Pancreas (tissue), 10 donors: ENCODE measurements around the gene COL15A1. TPM values are rescaled to one million over a fixed set of nuclear protein-coding genes. Genes with fewer than 3 reads are reported as not detected.

Source experiments
- ATAC-seq, 4 donors: fragments of 200-7000 bp; cut with Tn5 transposase; one replicate each; pipeline versions ENCODE4 v1.8.0 to v1.9.1; 2020; ENCODE audit warnings: mild to moderate bottlenecking in 4 of 4, moderate library complexity in 4 of 4
- DNase-seq, 6 donors: peaks; one replicate each; pipeline ENCODE4 v3.0.0-alpha.2; 2020
- FAIRE-seq: peaks from 2 replicates; lab custom pipeline; 2012; peaks lifted over from hg19 to GRCh38; lab: Jason Lieb, UNC
- H3K27ac ChIP-seq, 4 donors: fragments of 200-600 bp; sonication (generic); 1 replicate in 3 of 4; 2 replicates in 1 of 4; pipeline versions ENCODE4 v1.5.0 to v1.8.0; 2020
- H3K27me3 ChIP-seq, 4 donors: fragments of 200-600 bp; one replicate each; pipeline ENCODE4 v1.8.0; 2021
- H3K36me3 ChIP-seq, 3 donors: fragments of 200-600 bp; sonication (generic) in 1 of 3; one replicate each; pipeline versions ENCODE4 v1.5.0 to v1.8.0; 2020 to 2021
- H3K4me1 ChIP-seq, 3 donors: fragments of 200-600 bp; one replicate each; pipeline ENCODE4 v1.8.0; 2021
- H3K4me3 ChIP-seq, 4 donors: fragments of 200-600 bp; sonication (generic) in 2 of 4; one replicate each; pipeline versions ENCODE4 v1.5.0 to v1.8.0; 2020 to 2021
- H3K9me3 ChIP-seq, 4 donors: fragments of 200-600 bp; one replicate each; pipeline ENCODE4 v1.8.0; 2021
- WGBS, 2 donors: extraction: QIAGEN DNeasy Blood & Tissue Kit; methylation state at CpG; one replicate each; pipeline ENCODE4 v1.1.7; 2013; 5-methylcytosine and 5-hydroxymethylcytosine counted together
- intact Hi-C, 3 donors: fragments of 100-400 bp; cut with DNase I; formaldehyde crosslinking; loops; one replicate each; pipeline versions ENCODE4 v1.11.1 to v1.14.2; 2022
- polyA plus RNA-seq, 2 donors: library from polyadenylated mRNA; stranded (reverse); fragments of 200-250 nt; gene quantifications; one replicate each; pipeline ENCODE4 v1.2.3, GENCODE V29; 2013
- total RNA-seq, 6 donors: library from RNA; stranded (reverse); fragmentation: NEBNext Ultra II Directional in 4 of 6; extraction: Animal tissue kit (Norgen Biotek cat#: 25700) in 4 of 6; gene quantifications; one replicate each; pipeline versions ENCODE4 v1.2.1 to v1.2.4, GENCODE V29; 2021 to 2023
- TF ChIP-seq, protein P1 (sequence below), 4 donors: fragments of 200-600 bp; sonication (generic) in 3 of 4; IDR thresholded peaks; one replicate each; pipeline versions ENCODE4 v1.5.0 to v1.8.0; 2021; ENCODE audit warnings: antibody characterized with exemption in 4 of 4
- donor health status: healthy with polysubstance abuse.
- donor health status: DM: no; HTN: no; CAD: no; lungs with moderate emphysema.
- donor health status: DM: no; HTN: no; CAD: no.
- donor health status: control.
- donor health status: control.
- donor health status: Bipolar disorder and iron deficiency.
- donor health status: DM: yes; HTN: yes; CAD: no.
- donor health status: DM: no; HTN: no; CAD: no.
- donor health status: DM: no; HTN: no; CAD: no.
- donor health status: DM: yes; HTN: yes; CAD: no.

COL15A1 gene
- total and polyA plus RNA-seq, 8 donors = 6.7 to 43.4 (median 10.4) TPM

DNA sequence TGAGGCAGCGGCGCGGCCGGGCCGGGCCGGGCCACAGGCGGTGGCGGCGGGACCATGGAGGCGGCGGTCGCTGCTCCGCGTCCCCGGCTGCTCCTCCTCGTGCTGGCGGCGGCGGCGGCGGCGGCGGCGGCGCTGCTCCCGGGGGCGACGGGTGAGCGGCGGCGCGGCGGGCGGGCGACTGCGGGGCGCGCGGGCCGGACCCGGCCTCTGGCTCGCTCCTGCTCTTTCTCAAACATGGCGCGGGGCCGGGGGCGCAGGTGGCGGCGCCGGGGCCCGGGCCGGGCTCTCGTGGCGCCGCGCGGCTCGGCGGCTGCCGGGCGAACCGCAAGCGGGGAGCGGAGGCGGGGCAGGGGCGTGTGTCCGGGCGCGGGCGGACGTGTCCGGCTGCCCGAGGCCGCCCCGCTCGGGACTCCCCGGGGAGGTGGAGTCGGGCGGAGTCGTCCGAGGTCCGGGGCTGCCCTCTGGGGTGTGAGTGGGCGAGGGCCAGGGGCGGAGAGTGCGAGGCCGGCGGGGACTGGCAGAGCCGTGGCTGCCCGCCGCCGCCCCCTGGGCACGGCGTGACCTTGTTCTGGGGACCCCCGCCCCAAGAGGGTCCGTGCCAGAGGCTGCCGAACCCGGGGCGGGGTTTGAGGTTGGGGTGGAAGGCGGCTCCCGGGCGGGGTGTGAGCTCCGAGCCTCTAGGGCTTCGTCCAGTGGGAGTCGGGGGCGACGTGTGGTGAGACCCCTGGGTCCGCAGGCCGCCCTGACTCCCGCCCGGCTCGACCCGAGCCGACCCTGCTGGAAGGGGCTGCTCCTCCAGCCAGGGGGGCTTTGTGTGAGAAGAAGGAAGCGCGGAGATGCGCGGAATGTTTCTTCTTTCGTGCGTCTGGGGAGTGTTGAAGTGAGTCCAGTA, 161.7 kb downstream of the COL15A1 start:
- H3K27ac ChIP-seq = peak overlapping the region; percentile 41 to 87 (median 76)
- no peaks in the 10 kb centered on the region for H3K9me3 ChIP-seq
- DNase-seq = peak; percentile 69 to 93 (median 84)
- no peak for FAIRE-seq
- H3K36me3 ChIP-seq = no peaks in the 10 kb centered on the region
- WGBS, 2 donors = 0 to 1% methylated on average over 32 to 118 of the region's 118 CpGs
- intact Hi-C loops = no loop called here
- H3K4me1 ChIP-seq = peaks cover 0 to 20% (median 5%) of the 10 kb centered on the region in 3 donors
- TF ChIP-seq, protein P1, sequence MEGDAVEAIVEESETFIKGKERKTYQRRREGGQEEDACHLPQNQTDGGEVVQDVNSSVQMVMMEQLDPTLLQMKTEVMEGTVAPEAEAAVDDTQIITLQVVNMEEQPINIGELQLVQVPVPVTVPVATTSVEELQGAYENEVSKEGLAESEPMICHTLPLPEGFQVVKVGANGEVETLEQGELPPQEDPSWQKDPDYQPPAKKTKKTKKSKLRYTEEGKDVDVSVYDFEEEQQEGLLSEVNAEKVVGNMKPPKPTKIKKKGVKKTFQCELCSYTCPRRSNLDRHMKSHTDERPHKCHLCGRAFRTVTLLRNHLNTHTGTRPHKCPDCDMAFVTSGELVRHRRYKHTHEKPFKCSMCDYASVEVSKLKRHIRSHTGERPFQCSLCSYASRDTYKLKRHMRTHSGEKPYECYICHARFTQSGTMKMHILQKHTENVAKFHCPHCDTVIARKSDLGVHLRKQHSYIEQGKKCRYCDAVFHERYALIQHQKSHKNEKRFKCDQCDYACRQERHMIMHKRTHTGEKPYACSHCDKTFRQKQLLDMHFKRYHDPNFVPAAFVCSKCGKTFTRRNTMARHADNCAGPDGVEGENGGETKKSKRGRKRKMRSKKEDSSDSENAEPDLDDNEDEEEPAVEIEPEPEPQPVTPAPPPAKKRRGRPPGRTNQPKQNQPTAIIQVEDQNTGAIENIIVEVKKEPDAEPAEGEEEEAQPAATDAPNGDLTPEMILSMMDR (IDR thresholded peaks at IDR 0.05) = no peak
- ATAC-seq = peak; percentile 59 to 79 (median 75)
- peak overlapping the region; percentile 57 to 85 (median 78) for H3K4me3 ChIP-seq
- no peaks in the 10 kb centered on the region for H3K27me3 ChIP-seq

DNA sequence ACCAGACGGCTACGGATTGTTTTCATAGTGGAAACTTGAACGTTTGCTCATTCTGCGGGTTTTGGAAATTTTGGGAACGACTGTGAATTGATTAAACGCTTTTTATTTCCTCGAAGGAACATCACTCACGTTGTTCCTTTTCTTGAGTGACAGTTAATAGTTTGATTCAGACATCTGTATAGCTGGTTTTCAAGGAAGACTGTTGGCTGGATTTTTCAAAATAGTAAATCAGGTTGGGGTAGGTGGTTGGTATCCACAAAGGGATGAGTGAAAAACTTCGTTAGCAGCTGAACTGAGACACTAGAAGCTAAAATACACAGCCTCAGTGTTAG, 162.3 kb downstream of the COL15A1 start:
- DNase-seq (no peak), ATAC-seq (no peak), FAIRE-seq (no peak)
- TF ChIP-seq, protein P1 (IDR thresholded peaks at IDR 0.05) = no peak
- Histone ChIP-seq H3K4me1 (peaks cover 0 to 20% (median 5%) of the 10 kb centered on the region in 3 donors), H3K4me3 (peak overlapping the region; percentile 57 to 85 (median 78)), H3K27ac (peak overlapping the region in 2 of 4 donors; percentile 79 to 87), H3K9me3 (no peaks in the 10 kb centered on the region), H3K36me3 (no peaks in the 10 kb centered on the region), H3K27me3 (no peaks in the 10 kb centered on the region)
- 2% methylated on average over 9 of the region's 9 CpGs for WGBS, 2 donors
- intact Hi-C loops = no loop called here

DNA sequence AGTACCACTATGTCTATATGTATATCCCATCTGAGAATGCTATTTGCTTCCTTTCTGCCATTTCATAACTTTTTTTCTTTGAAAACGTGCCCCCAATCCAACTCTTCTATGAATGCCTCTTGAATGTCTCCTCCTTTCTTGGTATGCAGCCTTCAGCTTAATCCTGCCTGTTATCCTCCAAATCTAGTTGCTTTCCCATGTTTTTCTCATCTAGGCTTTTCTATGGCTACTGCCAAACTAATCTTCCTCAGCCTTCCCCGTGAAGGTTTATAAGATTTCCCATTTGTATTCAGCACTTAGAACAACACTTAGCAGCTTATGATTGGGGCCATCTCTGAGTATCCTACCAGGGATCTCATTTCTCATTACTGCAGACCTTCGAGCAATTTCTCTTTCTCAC, 163.7 kb downstream of the COL15A1 start:
- intact Hi-C loops = no loop called here
- Histone ChIP-seq H3K36me3 (no peaks in the 10 kb centered on the region), H3K4me1 (peaks cover 0 to 28% (median 5%) of the 10 kb centered on the region in 3 donors), H3K9me3 (no peaks in the 10 kb centered on the region), H3K27ac (no peak overlapping the region), H3K27me3 (no peaks in the 10 kb centered on the region), H3K4me3 (no peak overlapping the region)
- ATAC-seq (no peak), FAIRE-seq (no peak), DNase-seq (no peak)
- 26 to 56% methylated on average over 3 of the region's 3 CpGs for whole genome bisulfite sequencing, 2 donors
- TF ChIP-seq, protein P1 (IDR thresholded peaks at IDR 0.05) = no peak

DNA sequence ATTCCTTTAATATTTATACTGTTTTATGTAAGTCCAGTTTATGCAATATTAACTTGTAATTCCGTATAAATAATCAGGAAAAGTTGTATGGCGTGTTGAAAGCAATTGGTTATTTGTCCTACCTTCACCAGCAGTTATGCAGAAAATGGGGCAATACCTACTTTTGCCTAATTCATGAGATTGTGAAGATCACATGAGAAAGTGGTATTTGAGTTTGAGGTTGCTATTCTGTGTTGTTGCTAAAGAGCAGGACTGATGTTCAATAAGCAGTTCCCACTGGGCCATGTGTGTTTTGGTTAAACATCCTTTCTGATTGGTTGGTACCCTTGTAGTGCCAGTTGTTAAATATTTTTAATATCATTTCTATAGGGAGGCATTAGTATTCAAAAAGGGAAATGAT, 164.4 kb downstream of the COL15A1 start:
- H3K27me3 ChIP-seq = no peaks in the 10 kb centered on the region
- no peak for FAIRE-seq
- no peak for ATAC-seq
- peaks cover 0 to 28% (median 5%) of the 10 kb centered on the region in 3 donors for H3K4me1 ChIP-seq
- H3K27ac ChIP-seq = no peak overlapping the region
- H3K9me3 ChIP-seq = no peaks in the 10 kb centered on the region
- H3K4me3 ChIP-seq = no peak overlapping the region
- TF ChIP-seq, protein P1 (IDR thresholded peaks at IDR 0.05) = no peak
- H3K36me3 ChIP-seq = no peaks in the 10 kb centered on the region
- no peak for DNase-seq
- 89 to 94% methylated on average over 2 of the region's 2 CpGs for WGBS, 2 donors
- intact Hi-C loops = no loop called here

GRCh38 chr9:99109522-99109921, 165.8 kb downstream of the COL15A1 start:
- H3K4me1 ChIP-seq = peaks cover 0 to 35% (median 5%) of the 10 kb centered on the region in 3 donors
- no peak overlapping the region for H3K27ac ChIP-seq
- 86 to 94% methylated on average over 3 of the region's 3 CpGs for WGBS, 2 donors
- intact Hi-C loops = no loop called here
- no peak for FAIRE-seq
- H3K27me3 ChIP-seq = no peaks in the 10 kb centered on the region
- DNase-seq = no peak
- ATAC-seq = no peak
- no peaks in the 10 kb centered on the region for H3K36me3 ChIP-seq
- no peak overlapping the region for H3K4me3 ChIP-seq
- TF ChIP-seq, protein P1 (IDR thresholded peaks at IDR 0.05) = no peak
- no peaks in the 10 kb centered on the region for H3K9me3 ChIP-seq
